Smooth muscle cell (in vitro differentiated cells): ENCODE data around the gene MND1. TPM values are rescaled to one million over a fixed set of nuclear protein-coding genes. Genes with fewer than 3 reads are reported as not detected.

ENCODE experiments used
- DNase-seq: peaks from one replicate; lab custom pipeline; 2025; ENCODE audit not compliant: unreplicated experiment; lab: John Stamatoyannopoulos, UW
- H2AFZ ChIP-seq: fragments of 200-600 bp; sonication (generic); 2 replicates; pipeline ENCODE4 v1.6.0; 2016; ENCODE audit warnings: antibody characterized with exemption, low read depth, mild to moderate bottlenecking
- H3F3A ChIP-seq: fragments of 200-600 bp; sonication (generic); 2 replicates; pipeline ENCODE4 v1.6.0; 2017; ENCODE audit warnings: antibody characterized with exemption, low read depth
- H3K27ac ChIP-seq: fragments of 200-600 bp; sonication (generic); 2 replicates; pipeline ENCODE4 v1.5.1; 2016; ENCODE audit warnings: low read depth, mild to moderate bottlenecking
- H3K27me3 ChIP-seq: fragments of 200-600 bp; sonication (generic); 2 replicates; pipeline ENCODE4 v1.6.1; 2016; ENCODE audit warnings: low read depth, mild to moderate bottlenecking
- H3K36me3 ChIP-seq: fragments of 200-600 bp; sonication (generic); 2 replicates; pipeline ENCODE4 v1.5.1; 2016; ENCODE audit warnings: low read depth
- H3K4me1 ChIP-seq: fragments of 200-600 bp; sonication (generic); 2 replicates; pipeline ENCODE4 v1.5.1; 2016; ENCODE audit warnings: low read depth
- H3K4me2 ChIP-seq: fragments of 200-600 bp; sonication (generic); 2 replicates; pipeline ENCODE4 v1.6.0; 2016; ENCODE audit warnings: mild to moderate bottlenecking
- H3K4me3 ChIP-seq: fragments of 200-600 bp; sonication (generic); 2 replicates; pipeline ENCODE4 v1.5.1; 2016; ENCODE audit warnings: mild to moderate bottlenecking
- H3K79me2 ChIP-seq: fragments of 200-600 bp; sonication (generic); 2 replicates; pipeline ENCODE4 v1.6.0; 2016; ENCODE audit warnings: low read depth, mild to moderate bottlenecking
- H3K9ac ChIP-seq: fragments of 200-600 bp; sonication (generic); 2 replicates; pipeline ENCODE4 v1.6.0; 2016; ENCODE audit warnings: low read depth
- H3K9me3 ChIP-seq: fragments of 200-600 bp; sonication (generic); replicated peaks from 2 replicates; pipeline ENCODE4 v1.5.1; 2016; ENCODE audit warnings: low read depth
- H4K20me1 ChIP-seq: fragments of 200-600 bp; sonication (generic); 2 replicates; pipeline ENCODE4 v1.6.0; 2016; ENCODE audit warnings: low read depth
- CTCF ChIP-seq: fragments of 200-600 bp; sonication (generic); IDR thresholded peaks from 2 replicates; pipeline ENCODE4 v1.5.1; 2017; ENCODE audit warnings: borderline replicate concordance, mild to moderate bottlenecking, antibody characterized with exemption; ENCODE audit not compliant: insufficient read depth, poor library complexity, severe bottlenecking
- WGBS: methylation state at CpG from one replicate; pipeline ENCODE4 v1.1.7; 2016; ENCODE audit warnings: low lambda C conversion rate; 5-methylcytosine and 5-hydroxymethylcytosine counted together
- polyA plus RNA-seq: library from polyadenylated mRNA; unstranded; fragments of >200 nt; fragmentation: Nextera tagmentation; extraction: Ambion mirVana; gene quantifications from 2 replicates; pipeline ENCODE4 v1.2.1, GENCODE V29; 2016
- total RNA-seq: library from RNA; depleted of rRNA; stranded (reverse); fragments of >200 nt; gene quantifications from 2 replicates; pipeline ENCODE4 v1.2.3, GENCODE V29; 2014

MND1 gene
- total and polyA plus RNA-seq, 2 experiments from 2014 or later: 1.7 to 3.1 TPM

- Histone ChIP-seq H3F3A (peaks cover 7% of the 10 kb centered on the region), H3K9ac (no peak overlapping the region), H3K4me1 (peaks cover 16% of the 10 kb centered on the region), H3K36me3 (no peaks in the 10 kb centered on the region), H3K4me3 (no peak overlapping the region), H3K4me2 (no peak overlapping the region), H4K20me1 (no peaks in the 10 kb centered on the region), H3K79me2 (no peaks in the 10 kb centered on the region), H3K27me3 (no peaks in the 10 kb centered on the region), H3K9me3 (no peaks in the 10 kb centered on the region), H2AFZ (no peak overlapping the region), H3K27ac (no peak overlapping the region)
- no peak for DNase-seq
- TF ChIP-seq CTCF: no peak
- WGBS: 93% methylated on average over 3 of the region's 3 CpGs
Measured at GRCh38 chr4:153407906-153408305, 63.4 kb downstream of the MND1 start.

- WGBS: 68% methylated on average over 3 of the region's 3 CpGs
Measured at GRCh38 chr4:153408932-153409331, 64.4 kb downstream of the MND1 start.

GRCh38 chr4:153409412-153409811, 64.9 kb downstream of the MND1 start:
- peak overlapping the region; percentile 59 for H3K4me2 ChIP-seq
- peaks cover 7% of the 10 kb centered on the region for H3F3A ChIP-seq
- H2AFZ ChIP-seq: no peak overlapping the region
- H3K79me2 ChIP-seq: no peaks in the 10 kb centered on the region
- peaks cover 16% of the 10 kb centered on the region for H3K4me1 ChIP-seq
- WGBS: 65% methylated on average over 2 of the region's 2 CpGs
- no peaks in the 10 kb centered on the region for H4K20me1 ChIP-seq
- H3K9me3 ChIP-seq: no peaks in the 10 kb centered on the region
- no peak for DNase-seq
- no peaks in the 10 kb centered on the region for H3K27me3 ChIP-seq
- no peak overlapping the region for H3K4me3 ChIP-seq
- H3K9ac ChIP-seq: peak overlapping the region; percentile 44
- peak overlapping the region; percentile 86 for H3K27ac ChIP-seq
- no peak for TF ChIP-seq CTCF
- no peaks in the 10 kb centered on the region for H3K36me3 ChIP-seq

More at GRCh38 chr4:153408932-153409331, 64.4 kb downstream of the MND1 start:
- Histone ChIP-seq H3K9ac (no peak overlapping the region), H4K20me1 (no peaks in the 10 kb centered on the region), H3K4me2 (peak overlapping the region; percentile 3), H3K4me1 (peaks cover 16% of the 10 kb centered on the region), H3K36me3 (no peaks in the 10 kb centered on the region), H3K9me3 (no peaks in the 10 kb centered on the region), H3K79me2 (no peaks in the 10 kb centered on the region), H3F3A (peaks cover 7% of the 10 kb centered on the region), H3K27ac (peak overlapping the region; percentile 86), H2AFZ (no peak overlapping the region), H3K4me3 (no peak overlapping the region), H3K27me3 (no peaks in the 10 kb centered on the region)
- TF ChIP-seq CTCF: no peak
- DNase-seq: no peak

- Histone ChIP-seq H3K4me2 (peak overlapping the region; percentile 59), H3K27me3 (no peaks in the 10 kb centered on the region)
Measured at GRCh38 chr4:153409924-153410501, 65.5 kb downstream of the MND1 start.

More at GRCh38 chr4:153409924-153410501, 65.5 kb downstream of the MND1 start:
- Histone ChIP-seq H3K9me3 (no peaks in the 10 kb centered on the region), H3K36me3 (no peaks in the 10 kb centered on the region), H3K9ac (peak overlapping the region; percentile 44), H4K20me1 (no peaks in the 10 kb centered on the region), H3K79me2 (no peaks in the 10 kb centered on the region), H3F3A (peaks cover 7% of the 10 kb centered on the region), H3K27ac (peak overlapping the region; percentile 86), H2AFZ (peak overlapping the region; percentile 57), H3K4me3 (no peak overlapping the region), H3K4me1 (peaks cover 16% of the 10 kb centered on the region)
- no peak for DNase-seq
- WGBS: 68% methylated on average over 4 of the region's 4 CpGs
- TF ChIP-seq CTCF: no peak
